ENCODE data around the gene DVL2.

GRCh38 chr17:7232114-7232513 lies 2.2 kb downstream of the DVL2 start:
- TF ChIP-seq FOXP2 (optimal IDR thresholded peaks at IDR 0.05; ENCODE audit: control extremely low read depth, extremely low read length, insufficient read depth) (no peak), EZH2 (IDR thresholded peaks at IDR 0.05) (no peak), POLR2AphosphoS5 (IDR thresholded peaks at IDR 0.05; ENCODE audit: borderline replicate concordance, low read depth, low read length) (no peak)

Data from SK-N-MC (cell line).